HG03175 (cell line): ENCODE measurements around the gene RFC3.
"Not testable (repeated sequence)": the region's sequence is repeated elsewhere in the genome, so short reads cannot be mapped to it uniquely, and the experiment has no call there.

ENCODE experiments used
- ATAC-seq: cut with Tn5 transposase; IDR thresholded peaks from one replicate; pipeline ENCODE4 v1.9.1; 2021; ENCODE audit warnings: mild to moderate bottlenecking, moderate library complexity; ENCODE audit not compliant: unreplicated experiment

Gene RFC3

GRCh38 chr13:33817901-33818706 is at the start of gene RFC3:
TSS of gene RFC3 (plus strand) at chr13:33818149. CDS start at chr13:33818179, 30 bp downstream.
- peak; percentile 96 for ATAC-seq

- no peak for ATAC-seq
Observed at GRCh38 chr13:33771296-33771695, 46.7 kb upstream of the RFC3 start.

- ATAC-seq = no peak
Observed at GRCh38 chr13:33773790-33774462, 44.0 kb upstream of the RFC3 start.

DNA sequence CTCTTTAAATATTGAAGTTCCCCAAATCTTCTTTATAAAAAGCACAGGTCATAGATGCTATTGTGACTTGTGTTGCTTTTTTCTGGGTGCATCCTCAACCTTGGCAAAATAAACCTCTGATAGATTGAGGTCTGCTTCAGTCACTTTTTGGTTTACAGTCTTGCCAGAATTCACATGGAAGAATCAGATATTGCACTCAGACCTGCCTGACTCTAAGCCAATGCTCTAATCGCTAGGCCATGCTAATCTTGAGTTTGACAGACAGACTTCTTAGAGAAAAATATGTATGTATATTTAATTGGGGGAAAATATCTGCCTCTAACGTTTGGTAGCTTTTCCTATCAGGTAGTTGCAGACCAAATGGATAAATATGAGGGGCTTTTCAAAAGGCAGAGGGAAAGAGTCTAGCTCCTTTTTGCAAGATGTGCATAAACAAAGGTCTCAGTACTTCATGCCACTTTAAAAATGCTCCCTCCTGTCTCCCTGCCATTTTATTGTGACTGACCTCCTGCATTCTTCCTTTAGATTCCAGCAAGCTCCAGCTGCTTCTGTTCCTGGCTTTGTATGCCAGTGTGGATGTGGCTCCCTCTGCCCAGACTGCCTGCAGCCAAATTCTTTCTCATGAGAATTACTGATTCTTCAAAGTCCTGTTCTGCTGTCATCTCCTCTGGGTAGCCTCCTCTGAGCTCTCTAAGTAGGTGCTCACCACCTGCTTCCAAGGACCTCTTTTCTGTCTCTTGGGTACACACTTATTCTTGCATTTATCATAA is 42.4 kb upstream of the RFC3 start:
- no peak for ATAC-seq

GRCh38 chr13:33776239-33776881 is 41.6 kb upstream of the RFC3 start:
- no peak for ATAC-seq

GRCh38 chr13:33782631-33783030 is 35.3 kb upstream of the RFC3 start:
- no peak for ATAC-seq

DNA sequence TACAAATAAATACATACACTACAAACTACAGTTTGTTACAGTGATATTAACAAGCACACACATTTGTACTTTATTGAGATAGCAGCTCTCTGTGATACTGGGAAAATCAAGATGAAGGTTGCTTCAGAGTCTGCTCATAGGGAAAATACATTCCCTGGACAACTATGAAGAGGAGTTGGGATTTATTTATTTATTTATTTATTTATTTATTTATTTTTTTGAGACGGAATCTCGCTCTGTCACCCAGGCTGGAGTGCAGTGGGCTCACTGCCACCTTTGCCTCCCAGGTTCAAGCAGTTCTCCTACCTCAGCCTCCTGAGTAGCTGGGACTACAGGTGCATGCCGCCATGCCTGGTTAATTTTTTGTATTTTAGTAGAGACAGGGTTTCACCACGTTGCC is 34.7 kb upstream of the RFC3 start:
- ATAC-seq = not testable (repeated sequence)

GRCh38 chr13:33784738-33785137 is 33.2 kb upstream of the RFC3 start:
- ATAC-seq = no peak

DNA sequence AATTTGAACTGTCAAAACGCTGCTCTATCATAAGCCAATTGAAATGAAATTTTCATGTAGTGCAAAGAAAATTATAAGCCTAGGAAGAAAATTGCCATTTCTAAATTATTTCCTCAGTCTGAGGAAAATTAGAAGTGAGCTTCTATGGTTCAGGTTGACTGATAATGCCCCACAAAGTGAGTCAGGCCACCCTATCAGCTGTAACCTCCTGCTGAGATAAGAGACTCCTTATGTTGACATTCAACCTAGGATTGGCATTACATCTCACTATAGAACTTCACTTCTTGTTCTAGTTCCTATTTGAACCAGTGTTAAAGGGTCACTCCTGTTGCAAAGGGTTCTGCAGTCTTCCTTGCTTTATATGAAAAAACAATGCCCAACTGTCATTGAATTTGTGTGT is 32.6 kb upstream of the RFC3 start:
- ATAC-seq = no peak

- no peak for ATAC-seq
Observed at GRCh38 chr13:33787051-33787591, 30.8 kb upstream of the RFC3 start.

- no peak for ATAC-seq
Observed at GRCh38 chr13:33789066-33789606, 28.8 kb upstream of the RFC3 start.

GRCh38 chr13:33789739-33790138 is 28.2 kb upstream of the RFC3 start:
- ATAC-seq = no peak

DNA sequence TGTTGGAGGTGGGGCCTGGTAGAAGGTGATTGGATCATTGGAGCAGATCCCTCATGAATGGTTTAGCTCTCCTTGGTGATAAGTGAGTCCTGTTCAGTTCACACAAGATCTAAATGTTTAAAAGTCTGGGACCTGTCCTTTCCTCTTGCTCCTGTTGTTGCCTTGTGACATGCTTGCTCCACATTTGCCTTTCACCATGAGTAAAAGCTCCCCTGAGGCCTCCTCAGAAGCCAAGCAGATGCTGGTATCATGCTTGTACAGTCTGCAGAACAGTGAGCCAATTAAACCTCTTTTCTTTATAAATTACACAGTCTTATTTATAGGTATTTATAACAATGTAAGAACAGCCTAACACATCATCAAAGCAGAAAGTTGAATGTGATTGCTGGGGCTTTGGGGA is 24.2 kb upstream of the RFC3 start:
- ATAC-seq = no peak

DNA sequence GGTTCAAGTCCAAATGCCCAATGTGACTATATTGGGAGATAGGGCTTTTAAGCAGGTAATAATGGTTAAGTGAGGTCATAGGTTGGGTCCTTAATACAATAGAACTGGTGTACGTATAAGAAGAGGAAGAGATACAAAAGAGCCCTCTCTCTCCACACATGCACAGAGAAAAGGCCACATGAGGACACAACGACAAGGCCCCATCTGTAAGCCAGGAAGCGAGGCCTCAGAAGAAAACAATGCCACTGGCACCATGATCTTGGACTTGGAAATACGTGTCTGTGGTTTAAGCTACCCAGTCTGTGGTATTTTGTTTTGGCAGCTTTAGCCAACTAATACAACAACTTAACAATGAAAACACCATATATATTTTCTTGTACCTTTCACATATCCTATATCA is 23.4 kb upstream of the RFC3 start:
- ATAC-seq = no peak

DNA sequence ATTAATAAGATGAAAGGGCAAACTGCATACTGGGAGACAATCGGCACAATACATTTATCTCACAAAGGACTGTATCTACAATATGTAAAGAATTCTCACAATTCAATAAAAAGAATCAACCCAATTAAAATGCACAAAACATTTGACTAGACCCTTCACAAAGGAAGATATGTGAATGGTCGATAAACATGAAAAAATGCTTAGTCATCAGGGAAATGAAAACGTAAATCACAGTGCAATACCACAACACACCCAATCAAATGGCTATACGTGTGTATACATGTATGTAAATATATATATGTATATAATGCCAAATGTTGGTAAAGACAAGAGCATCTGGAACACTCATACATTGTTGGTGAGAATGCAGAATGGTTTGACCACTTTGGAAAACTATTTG is 21.9 kb upstream of the RFC3 start:
- ATAC-seq = no peak

- no peak for ATAC-seq
Observed at GRCh38 chr13:33797622-33798021, 20.3 kb upstream of the RFC3 start.

DNA sequence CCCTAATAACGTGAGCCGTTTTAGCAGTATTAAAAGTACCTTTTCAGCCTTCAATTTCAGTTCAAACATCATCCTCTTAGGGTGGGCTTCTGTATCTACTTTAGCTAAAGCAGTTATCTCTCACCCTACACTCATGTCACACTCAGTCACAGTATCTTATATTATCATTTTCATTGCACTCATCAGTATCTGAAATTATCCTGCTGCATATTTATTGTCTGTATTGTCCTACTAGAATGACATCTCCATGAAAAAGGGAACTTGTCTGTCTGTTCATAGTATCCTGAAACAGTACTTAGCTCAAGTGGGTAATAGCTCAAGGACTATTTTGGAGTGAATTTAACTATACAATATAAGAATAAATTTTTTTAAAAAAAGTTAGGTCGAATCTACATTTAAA is 19.9 kb upstream of the RFC3 start:
- ATAC-seq = no peak

DNA sequence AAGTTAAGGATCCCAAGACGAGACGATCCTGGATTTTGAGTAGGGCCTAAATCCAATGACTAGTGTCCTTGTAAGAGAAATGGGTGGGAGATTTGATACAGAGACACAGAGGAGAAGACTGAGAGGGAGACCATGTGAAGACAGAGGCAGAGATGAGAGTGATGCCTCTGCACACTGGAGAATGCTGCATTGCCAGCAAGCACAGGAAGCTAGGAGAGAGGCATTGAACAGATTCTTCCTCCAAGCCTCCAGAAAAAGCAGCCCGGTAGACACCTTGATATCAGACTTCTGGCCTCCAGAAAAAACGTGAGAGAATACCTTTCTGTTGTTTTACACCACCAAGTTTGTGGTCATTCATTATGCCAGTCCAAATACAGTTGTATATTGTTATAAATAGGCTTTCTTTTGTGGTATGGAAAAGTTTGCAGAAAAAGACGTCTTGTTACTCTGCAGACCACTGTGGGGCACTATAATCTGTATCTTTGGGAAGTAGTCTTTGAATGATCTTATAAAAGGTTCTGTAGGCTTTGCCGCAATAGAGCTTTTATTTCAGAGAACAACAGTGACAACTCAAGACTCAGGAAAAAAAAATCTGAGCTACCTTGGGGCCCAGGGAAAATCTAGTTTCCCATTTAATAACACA is 17.9 kb upstream of the RFC3 start:
- ATAC-seq = peak; percentile 50

GRCh38 chr13:33800646-33801186 is 17.2 kb upstream of the RFC3 start:
- ATAC-seq = no peak
